NCI-H1048 (cell line): ENCODE results near the gene FCGBP.
A peak's percentile ranks its signal among the peaks of the same experiment; 100 is the strongest.
"Not testable (repeated sequence)": the region's sequence is repeated elsewhere in the genome, so short reads cannot be mapped to it uniquely, and the experiment has no call there.

Experiments
- DNase-seq: peaks from one replicate; lab custom pipeline; 2025; lab: John Stamatoyannopoulos, UW

FCGBP gene

GRCh38 chr19:39934584-39935363 is at the start of gene FCGBP:
Gene FCGBP, minus strand, starts transcription at chr19:39934634.
- no peak for DNase-seq

- no peak for DNase-seq
Measured at GRCh38 chr19:39983695-39984300, 49.4 kb upstream of the FCGBP start.

GRCh38 chr19:39982883-39983282 is 48.4 kb upstream of the FCGBP start:
- DNase-seq = no peak

- no peak for DNase-seq
Measured at GRCh38 chr19:39974377-39975155, 40.1 kb upstream of the FCGBP start.

- DNase-seq = no peak
Measured at GRCh38 chr19:39971380-39972035, 37.1 kb upstream of the FCGBP start.

GRCh38 chr19:39970675-39971379 is 36.4 kb upstream of the FCGBP start, which contains the start of gene PSMC4:
Gene PSMC4, plus strand, starts transcription at chr19:39971165. Its CDS starts 38 bp downstream, at chr19:39971203.
- DNase-seq = peak; percentile 98

- no peak for DNase-seq
Measured at GRCh38 chr19:39970425-39970674, 35.9 kb upstream of the FCGBP start.

GRCh38 chr19:39969681-39970424 is 35.4 kb upstream of the FCGBP start:
- no peak for DNase-seq

GRCh38 chr19:39969266-39969665 is 34.8 kb upstream of the FCGBP start:
- DNase-seq = no peak

GRCh38 chr19:39968789-39969188 is 34.4 kb upstream of the FCGBP start:
- DNase-seq = no peak

- no peak for DNase-seq
Measured at GRCh38 chr19:39967561-39967960, 33.1 kb upstream of the FCGBP start.

- DNase-seq = no peak
Measured at GRCh38 chr19:39966617-39967016, 32.2 kb upstream of the FCGBP start.

- DNase-seq = no peak
Measured at GRCh38 chr19:39963898-39964297, 29.5 kb upstream of the FCGBP start.

- not testable (repeated sequence) for DNase-seq
Measured at GRCh38 chr19:39959407-39959806, 25.0 kb upstream of the FCGBP start.

- DNase-seq = not testable (repeated sequence)
Measured at GRCh38 chr19:39958942-39959341, 24.5 kb upstream of the FCGBP start.

- not testable (repeated sequence) for DNase-seq
Measured at GRCh38 chr19:39957886-39958285, 23.5 kb upstream of the FCGBP start.

GRCh38 chr19:39953915-39954314 is 19.5 kb upstream of the FCGBP start:
- no peak for DNase-seq

- no peak for DNase-seq
Measured at GRCh38 chr19:39951686-39952085, 17.3 kb upstream of the FCGBP start.

- DNase-seq = no peak
Measured at GRCh38 chr19:39951065-39951650, 16.7 kb upstream of the FCGBP start.

- no peak for DNase-seq
Measured at GRCh38 chr19:39949026-39949747, 14.8 kb upstream of the FCGBP start.
